ENCODE data around the gene SARS1. TPM values are rescaled to one million over a fixed set of nuclear protein-coding genes. Genes with fewer than 3 reads are reported as not detected.

The SARS1 gene
- total RNA-seq, 1 donor from 2014 or later: 153 TPM

GRCh38 chr1:109192433-109192832 is 21.3 kb upstream of the SARS1 start:
- TF ChIP-seq CTCF (conservative IDR thresholded peaks at IDR 0.05; ENCODE audit: low read depth, low read length): no peak
- DNase-seq (ENCODE audit: low read depth): no peak
- no peak overlapping the region for H3K4me3 ChIP-seq (ENCODE audit: low read depth, low read length)

GRCh38 chr1:109193653-109194590 is 19.8 kb upstream of the SARS1 start:
- no peak for DNase-seq (ENCODE audit: low read depth)
- TF ChIP-seq CTCF (conservative IDR thresholded peaks at IDR 0.05; ENCODE audit: low read depth, low read length): peak; percentile 94
- H3K4me3 ChIP-seq (ENCODE audit: low read depth, low read length): no peak overlapping the region

- DNase-seq (ENCODE audit: low read depth): peak; percentile 97
- no peak for TF ChIP-seq CTCF (conservative IDR thresholded peaks at IDR 0.05; ENCODE audit: low read depth, low read length)
- no peak overlapping the region for H3K4me3 ChIP-seq (ENCODE audit: low read depth, low read length)
Measured at GRCh38 chr1:109197158-109198042, 16.3 kb upstream of the SARS1 start.

- peak; percentile 66 for DNase-seq (ENCODE audit: low read depth)
- no peak overlapping the region for H3K4me3 ChIP-seq (ENCODE audit: low read depth, low read length)
- TF ChIP-seq CTCF (conservative IDR thresholded peaks at IDR 0.05; ENCODE audit: low read depth, low read length): no peak
Measured at GRCh38 chr1:109198043-109198695, 15.5 kb upstream of the SARS1 start.

DNA sequence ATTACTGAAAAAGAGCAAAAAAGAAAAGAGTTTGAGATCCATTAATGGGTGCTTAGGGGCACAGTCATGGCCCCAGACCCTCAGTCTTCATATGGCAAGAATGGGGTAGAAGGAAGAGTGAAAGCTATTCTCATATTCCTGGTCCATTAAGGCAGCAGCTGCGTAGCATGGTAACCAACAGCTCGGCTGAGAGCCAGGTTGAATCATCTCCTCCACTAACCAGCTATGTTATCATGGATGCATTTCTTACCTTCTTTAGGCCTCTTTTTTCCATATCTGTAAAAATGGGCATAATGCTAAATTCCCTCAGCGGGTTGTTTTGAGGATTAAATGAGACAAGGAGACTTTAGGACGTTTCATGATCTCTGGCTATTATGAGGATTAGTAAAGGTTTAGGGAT is 15.0 kb upstream of the SARS1 start:
- DNase-seq (ENCODE audit: low read depth): no peak
- H3K4me3 ChIP-seq (ENCODE audit: low read depth, low read length): no peak overlapping the region
- no peak for TF ChIP-seq CTCF (conservative IDR thresholded peaks at IDR 0.05; ENCODE audit: low read depth, low read length)

DNA sequence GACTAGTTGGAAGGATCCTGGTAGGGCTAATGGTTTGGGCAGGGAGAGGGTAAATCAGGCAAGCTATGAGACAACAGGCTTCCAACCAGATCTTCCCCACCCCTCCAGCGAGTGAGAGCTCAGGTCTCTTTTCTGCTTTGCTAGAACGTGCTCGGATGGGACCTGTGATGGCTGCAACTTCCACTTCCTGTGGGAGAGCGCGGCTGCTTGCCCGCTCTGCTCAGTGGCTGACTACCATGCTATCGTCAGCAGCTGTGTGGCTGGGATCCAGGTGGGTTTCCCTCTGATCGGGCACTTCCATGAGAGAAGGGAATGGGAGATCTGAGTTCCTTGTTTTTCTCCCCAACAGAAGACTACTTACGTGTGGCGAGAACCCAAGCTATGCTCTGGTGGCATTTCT is 14.0 kb upstream of the SARS1 start:
- no peak for TF ChIP-seq CTCF (conservative IDR thresholded peaks at IDR 0.05; ENCODE audit: low read depth, low read length)
- no peak for DNase-seq (ENCODE audit: low read depth)
- no peak overlapping the region for H3K4me3 ChIP-seq (ENCODE audit: low read depth, low read length)
